MCF 10A (cell line): ENCODE measurements around the gene TCERG1L. TPM values are rescaled to one million over a fixed set of nuclear protein-coding genes. Genes with fewer than 3 reads are reported as not detected.

Experiments used
- BruUV-seq: library from RNA; stranded (reverse); fragments of 400-500 nt; replicated peaks from 2 replicates; lab custom pipeline; 2021; lab: Mats Ljungman, UMichigan
- CTCF ChIA-PET: fragments of 300-600 bp; sonication (Branson Sonifier 250); formaldehyde crosslinking; extraction: SDS; loops from one replicate; lab custom pipeline; 2021; ENCODE audit warnings: antibody characterized with exemption, inconsistent platforms; lab: Yijun Ruan, JAX
- POLR2A ChIA-PET: fragments of 300-600, 350-650 bp; sonication (Branson Sonifier 250); formaldehyde crosslinking; extraction: SDS; loops from one replicate; lab custom pipeline; 2020; ENCODE audit warnings: antibody characterized with exemption, inconsistent platforms; lab: Yijun Ruan, JAX
- DNase-seq: peaks from one replicate; pipeline ENCODE4 v3.0.0-alpha.2; 2018; ENCODE audit not compliant: unreplicated experiment
- H3K27ac Mint-ChIP-seq: one replicate; pipeline ENCODE4 v1.8.0; 2022; ENCODE audit warnings: mild to moderate bottlenecking, low read depth, mixed read lengths; ENCODE audit not compliant: unreplicated experiment
- H3K27me3 Mint-ChIP-seq: one replicate; pipeline ENCODE4 v1.8.0; 2022; ENCODE audit warnings: mixed read lengths; ENCODE audit not compliant: insufficient read depth, unreplicated experiment
- H3K36me3 Mint-ChIP-seq: one replicate; pipeline ENCODE4 v1.8.0; 2022; ENCODE audit warnings: mild to moderate bottlenecking, moderate library complexity, mixed read lengths; ENCODE audit not compliant: insufficient read depth, unreplicated experiment
- H3K4me1 Mint-ChIP-seq: one replicate; pipeline ENCODE4 v1.8.0; 2022; ENCODE audit warnings: mixed read lengths; ENCODE audit not compliant: insufficient read depth, unreplicated experiment
- H3K4me3 Mint-ChIP-seq: one replicate; pipeline ENCODE4 v1.8.0; 2022; ENCODE audit warnings: mild to moderate bottlenecking, moderate library complexity, mixed read lengths; ENCODE audit not compliant: unreplicated experiment
- H3K9me3 Mint-ChIP-seq: one replicate; pipeline ENCODE4 v1.8.0; 2022; ENCODE audit warnings: mixed read lengths; ENCODE audit not compliant: unreplicated experiment
- intact Hi-C: fragments of 100-400 bp; cut with micrococcal nuclease; formaldehyde crosslinking; loops from 2 replicates; pipeline ENCODE4 v1.14.1; 2022
- total RNA-seq: library from RNA; stranded (reverse); gene quantifications from 2 replicates; pipeline ENCODE4 v1.2.3, GENCODE V29; 2022
- TF ChIP-seq, protein P1 (sequence below): fragments of 200-600 bp; IDR thresholded peaks from one replicate; pipeline ENCODE4 v1.8.0; 2022; ENCODE audit warnings: antibody characterized with exemption, mild to moderate bottlenecking; ENCODE audit not compliant: unreplicated experiment

The TCERG1L gene
- total RNA-seq, 1 experiment from 2014 or later = not detected

- H3K27ac Mint-ChIP-seq = no peak overlapping the region
- H3K9me3 Mint-ChIP-seq = peaks cover 5% of the 10 kb centered on the region
- TF ChIP-seq, protein P1, sequence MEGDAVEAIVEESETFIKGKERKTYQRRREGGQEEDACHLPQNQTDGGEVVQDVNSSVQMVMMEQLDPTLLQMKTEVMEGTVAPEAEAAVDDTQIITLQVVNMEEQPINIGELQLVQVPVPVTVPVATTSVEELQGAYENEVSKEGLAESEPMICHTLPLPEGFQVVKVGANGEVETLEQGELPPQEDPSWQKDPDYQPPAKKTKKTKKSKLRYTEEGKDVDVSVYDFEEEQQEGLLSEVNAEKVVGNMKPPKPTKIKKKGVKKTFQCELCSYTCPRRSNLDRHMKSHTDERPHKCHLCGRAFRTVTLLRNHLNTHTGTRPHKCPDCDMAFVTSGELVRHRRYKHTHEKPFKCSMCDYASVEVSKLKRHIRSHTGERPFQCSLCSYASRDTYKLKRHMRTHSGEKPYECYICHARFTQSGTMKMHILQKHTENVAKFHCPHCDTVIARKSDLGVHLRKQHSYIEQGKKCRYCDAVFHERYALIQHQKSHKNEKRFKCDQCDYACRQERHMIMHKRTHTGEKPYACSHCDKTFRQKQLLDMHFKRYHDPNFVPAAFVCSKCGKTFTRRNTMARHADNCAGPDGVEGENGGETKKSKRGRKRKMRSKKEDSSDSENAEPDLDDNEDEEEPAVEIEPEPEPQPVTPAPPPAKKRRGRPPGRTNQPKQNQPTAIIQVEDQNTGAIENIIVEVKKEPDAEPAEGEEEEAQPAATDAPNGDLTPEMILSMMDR = no peak
- intact Hi-C loops = no loop called here
- CTCF ChIA-PET = no interaction called here
- H3K36me3 Mint-ChIP-seq = no peaks in the 10 kb centered on the region
- no peaks in the 10 kb centered on the region for H3K27me3 Mint-ChIP-seq
- H3K4me3 Mint-ChIP-seq = no peak overlapping the region
- POLR2A ChIA-PET = no interaction called here
- H3K4me1 Mint-ChIP-seq = no peaks in the 10 kb centered on the region
- no TSS peak for BruUV-seq
- DNase-seq = no peak
These were observed 136.6 kb downstream of the TCERG1L start for GRCh38 chr10:131174651-131175540.

DNA sequence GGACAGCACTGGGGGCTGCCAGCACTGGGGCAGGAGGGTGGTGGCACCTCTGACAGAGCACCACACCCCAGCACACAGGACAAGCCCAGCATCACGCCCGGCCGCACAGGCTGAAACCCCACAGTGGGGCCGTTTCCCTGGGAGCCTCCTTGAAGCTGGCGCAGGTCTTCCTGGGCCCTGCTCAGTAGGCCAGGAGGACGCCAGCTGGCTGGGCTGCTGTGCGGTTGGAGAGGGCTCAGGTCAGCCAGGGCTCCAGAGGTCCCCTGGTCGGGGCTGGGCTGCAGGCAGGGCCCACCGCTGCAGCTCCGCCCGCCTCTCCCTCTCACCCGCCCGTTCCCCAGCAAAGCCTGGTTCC, 137.3 kb downstream of the TCERG1L start:
- TF ChIP-seq, protein P1 = no peak
- no peak overlapping the region for H3K27ac Mint-ChIP-seq
- POLR2A ChIA-PET = no interaction called here
- no peak for DNase-seq
- H3K36me3 Mint-ChIP-seq = no peaks in the 10 kb centered on the region
- no peaks in the 10 kb centered on the region for H3K27me3 Mint-ChIP-seq
- no peaks in the 10 kb centered on the region for H3K9me3 Mint-ChIP-seq
- intact Hi-C loops = no loop called here
- no peak overlapping the region for H3K4me3 Mint-ChIP-seq
- BruUV-seq = no TSS peak
- CTCF ChIA-PET = no interaction called here
- no peaks in the 10 kb centered on the region for H3K4me1 Mint-ChIP-seq

DNA sequence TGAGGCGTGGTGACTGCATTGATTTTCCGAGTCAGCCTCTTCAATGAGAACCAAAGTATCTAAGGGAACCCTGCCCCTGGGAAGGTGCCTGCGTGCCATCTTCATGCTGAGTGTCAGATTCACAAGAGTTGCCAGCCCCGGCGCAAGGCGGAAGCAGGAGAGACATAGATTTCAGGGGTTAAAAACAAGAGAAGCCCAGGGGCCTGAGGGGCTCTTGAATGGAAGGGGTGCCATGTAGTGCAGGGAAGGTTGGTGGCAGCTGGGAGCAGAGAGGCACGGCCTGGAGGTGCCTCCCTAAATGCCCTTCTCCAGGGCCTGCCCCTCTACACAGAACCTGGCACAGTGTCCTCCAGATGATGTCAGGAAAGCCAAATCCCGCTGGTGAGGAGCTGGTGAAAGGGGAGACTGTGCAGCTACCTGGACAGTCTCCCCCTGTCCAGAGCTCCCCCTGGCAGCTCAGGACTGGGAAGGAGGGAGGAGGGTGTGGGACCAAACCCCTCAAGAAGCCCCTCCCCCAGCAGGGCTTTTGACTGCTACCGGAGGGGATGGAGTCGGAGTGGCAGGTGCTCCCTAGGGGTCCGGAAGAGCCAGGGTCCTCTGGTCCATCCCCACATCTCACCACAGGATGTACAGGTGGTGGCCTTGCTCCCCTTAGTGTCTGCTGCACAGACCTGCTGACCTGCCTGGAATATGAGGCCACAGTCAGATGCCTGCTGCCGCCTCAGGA, 137.9 kb downstream of the TCERG1L start:
- BruUV-seq = no TSS peak
- Mint-ChIP-seq H3K9me3 (no peaks in the 10 kb centered on the region), H3K36me3 (no peaks in the 10 kb centered on the region), H3K27ac (no peak overlapping the region), H3K4me3 (no peak overlapping the region), H3K4me1 (no peaks in the 10 kb centered on the region), H3K27me3 (no peaks in the 10 kb centered on the region)
- CTCF ChIA-PET = no interaction called here
- TF ChIP-seq, protein P1 = no peak
- POLR2A ChIA-PET = no interaction called here
- DNase-seq = no peak
- intact Hi-C loops = no loop called here

GRCh38 chr10:131172433-131172832, 139.1 kb downstream of the TCERG1L start:
- no peaks in the 10 kb centered on the region for H3K9me3 Mint-ChIP-seq
- no peaks in the 10 kb centered on the region for H3K4me1 Mint-ChIP-seq
- H3K36me3 Mint-ChIP-seq = no peaks in the 10 kb centered on the region
- H3K4me3 Mint-ChIP-seq = no peak overlapping the region
- intact Hi-C loops = no loop called here
- no peak overlapping the region for H3K27ac Mint-ChIP-seq
- no peaks in the 10 kb centered on the region for H3K27me3 Mint-ChIP-seq
- ChIA-PET POLR2A (no interaction called here), CTCF (no interaction called here)
- TF ChIP-seq, protein P1 = no peak
- no peak for DNase-seq
- no TSS peak for BruUV-seq
